ENCODE results near the gene TFEB. TPM values are rescaled to one million over a fixed set of nuclear protein-coding genes. Genes with fewer than 3 reads are reported as not detected.

TFEB gene
- total and polyA plus RNA-seq, 4 donors = 1.1 to 6.2 (median 3.8) TPM

DNA sequence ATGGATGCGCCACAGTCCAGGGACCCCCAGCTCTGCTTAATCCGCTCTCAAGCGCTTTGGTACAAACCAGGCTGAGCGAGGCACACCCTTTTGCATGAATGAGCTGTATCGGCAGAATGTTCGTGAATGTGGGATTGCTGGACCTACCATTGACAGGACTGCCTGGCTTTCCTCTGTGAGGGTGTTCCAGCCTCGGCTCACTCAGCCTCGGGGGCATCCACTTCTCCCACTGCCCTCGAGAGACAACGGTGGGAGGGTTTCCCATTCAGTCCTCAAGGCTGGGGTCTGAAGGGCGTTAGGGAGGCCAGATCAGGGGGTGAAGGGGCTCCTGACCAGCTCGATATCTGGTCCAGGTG is 79.8 kb downstream of the TFEB start:
- Histone ChIP-seq H3K9me3 (ENCODE audit: control insufficient read depth in 4 of 4, low read length in 3 of 4) (no peaks in the 10 kb centered on the region), H3K4me3 (ENCODE audit: low read depth in 1 of 3, low read length in 3 of 3) (no peak overlapping the region), H3K9ac (ENCODE audit: low read depth in 1 of 2, low read length in 2 of 2) (no peak overlapping the region), H3K36me3 (ENCODE audit: control insufficient read depth in 4 of 4, insufficient read depth in 3 of 4, low read depth in 1 of 4, low read length in 3 of 4) (no peaks in the 10 kb centered on the region), H3K4me1 (ENCODE audit: control insufficient read depth in 4 of 4, insufficient read depth in 4 of 4, low read length in 3 of 4) (no peaks in the 10 kb centered on the region), H3K27ac (ENCODE audit: low read depth in 1 of 2, low read length in 2 of 2) (no peak overlapping the region), H3K27me3 (ENCODE audit: control insufficient read depth in 4 of 4, insufficient read depth in 4 of 4, low read length in 3 of 4) (no peaks in the 10 kb centered on the region)
- no peak for DNase-seq (ENCODE audit: low spot score)
- TF ChIP-seq EGR1 (IDR thresholded peaks at IDR 0.05; ENCODE audit: low read depth in 2 of 2) (no peak), RXRA (IDR thresholded peaks at IDR 0.05) (no peak)
- WGBS = 61% methylated on average over 12 of the region's 12 CpGs

DNA sequence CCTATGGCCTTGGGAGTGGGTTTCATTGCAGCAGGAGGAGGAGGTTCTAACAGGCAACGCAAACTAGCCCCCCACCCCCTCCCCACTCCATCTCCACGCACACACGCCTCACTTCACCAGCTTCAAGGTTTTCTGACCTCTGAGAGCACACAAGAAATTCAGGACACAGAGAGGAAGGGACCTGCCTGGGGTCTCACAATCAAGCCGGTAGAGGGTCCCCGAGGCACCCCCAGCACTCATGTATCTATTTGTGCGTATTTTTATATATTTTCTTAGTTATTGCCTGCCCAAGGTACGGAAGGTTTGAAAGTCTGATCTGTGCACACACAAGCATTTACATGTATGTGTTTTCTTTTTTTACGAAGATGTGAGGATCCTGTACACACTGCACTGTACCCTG is 80.2 kb downstream of the TFEB start:
- TF ChIP-seq, protein P1, sequence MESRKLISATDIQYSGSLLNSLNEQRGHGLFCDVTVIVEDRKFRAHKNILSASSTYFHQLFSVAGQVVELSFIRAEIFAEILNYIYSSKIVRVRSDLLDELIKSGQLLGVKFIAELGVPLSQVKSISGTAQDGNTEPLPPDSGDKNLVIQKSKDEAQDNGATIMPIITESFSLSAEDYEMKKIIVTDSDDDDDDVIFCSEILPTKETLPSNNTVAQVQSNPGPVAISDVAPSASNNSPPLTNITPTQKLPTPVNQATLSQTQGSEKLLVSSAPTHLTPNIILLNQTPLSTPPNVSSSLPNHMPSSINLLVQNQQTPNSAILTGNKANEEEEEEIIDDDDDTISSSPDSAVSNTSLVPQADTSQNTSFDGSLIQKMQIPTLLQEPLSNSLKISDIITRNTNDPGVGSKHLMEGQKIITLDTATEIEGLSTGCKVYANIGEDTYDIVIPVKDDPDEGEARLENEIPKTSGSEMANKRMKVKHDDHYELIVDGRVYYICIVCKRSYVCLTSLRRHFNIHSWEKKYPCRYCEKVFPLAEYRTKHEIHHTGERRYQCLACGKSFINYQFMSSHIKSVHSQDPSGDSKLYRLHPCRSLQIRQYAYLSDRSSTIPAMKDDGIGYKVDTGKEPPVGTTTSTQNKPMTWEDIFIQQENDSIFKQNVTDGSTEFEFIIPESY (IDR thresholded peaks at IDR 0.05) = no peak
- TF ChIP-seq GABPA (IDR thresholded peaks at IDR 0.05 in 1 of 2, conservative IDR thresholded peaks at IDR 0.05 in 1 of 2) (no peak), FOXA1 (IDR thresholded peaks at IDR 0.05) (no peak), HNF4G (IDR thresholded peaks at IDR 0.05) (no peak)
- TF ChIP-seq, protein P2, sequence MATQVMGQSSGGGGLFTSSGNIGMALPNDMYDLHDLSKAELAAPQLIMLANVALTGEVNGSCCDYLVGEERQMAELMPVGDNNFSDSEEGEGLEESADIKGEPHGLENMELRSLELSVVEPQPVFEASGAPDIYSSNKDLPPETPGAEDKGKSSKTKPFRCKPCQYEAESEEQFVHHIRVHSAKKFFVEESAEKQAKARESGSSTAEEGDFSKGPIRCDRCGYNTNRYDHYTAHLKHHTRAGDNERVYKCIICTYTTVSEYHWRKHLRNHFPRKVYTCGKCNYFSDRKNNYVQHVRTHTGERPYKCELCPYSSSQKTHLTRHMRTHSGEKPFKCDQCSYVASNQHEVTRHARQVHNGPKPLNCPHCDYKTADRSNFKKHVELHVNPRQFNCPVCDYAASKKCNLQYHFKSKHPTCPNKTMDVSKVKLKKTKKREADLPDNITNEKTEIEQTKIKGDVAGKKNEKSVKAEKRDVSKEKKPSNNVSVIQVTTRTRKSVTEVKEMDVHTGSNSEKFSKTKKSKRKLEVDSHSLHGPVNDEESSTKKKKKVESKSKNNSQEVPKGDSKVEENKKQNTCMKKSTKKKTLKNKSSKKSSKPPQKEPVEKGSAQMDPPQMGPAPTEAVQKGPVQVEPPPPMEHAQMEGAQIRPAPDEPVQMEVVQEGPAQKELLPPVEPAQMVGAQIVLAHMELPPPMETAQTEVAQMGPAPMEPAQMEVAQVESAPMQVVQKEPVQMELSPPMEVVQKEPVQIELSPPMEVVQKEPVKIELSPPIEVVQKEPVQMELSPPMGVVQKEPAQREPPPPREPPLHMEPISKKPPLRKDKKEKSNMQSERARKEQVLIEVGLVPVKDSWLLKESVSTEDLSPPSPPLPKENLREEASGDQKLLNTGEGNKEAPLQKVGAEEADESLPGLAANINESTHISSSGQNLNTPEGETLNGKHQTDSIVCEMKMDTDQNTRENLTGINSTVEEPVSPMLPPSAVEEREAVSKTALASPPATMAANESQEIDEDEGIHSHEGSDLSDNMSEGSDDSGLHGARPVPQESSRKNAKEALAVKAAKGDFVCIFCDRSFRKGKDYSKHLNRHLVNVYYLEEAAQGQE (IDR thresholded peaks at IDR 0.05) = no peak
- H3K36me3 ChIP-seq (ENCODE audit: control insufficient read depth in 4 of 4, insufficient read depth in 3 of 4, low read depth in 1 of 4, low read length in 3 of 4) = no peaks in the 10 kb centered on the region
- no peaks in the 10 kb centered on the region for H3K9me3 ChIP-seq (ENCODE audit: control insufficient read depth in 4 of 4, low read length in 3 of 4)
- H3K27ac ChIP-seq (ENCODE audit: low read depth in 1 of 2, low read length in 2 of 2) = no peak overlapping the region
- 86% methylated on average over 8 of the region's 8 CpGs for whole genome bisulfite sequencing
- no peak overlapping the region for H3K9ac ChIP-seq (ENCODE audit: low read depth in 1 of 2, low read length in 2 of 2)
- no peaks in the 10 kb centered on the region for H3K4me1 ChIP-seq (ENCODE audit: control insufficient read depth in 4 of 4, insufficient read depth in 4 of 4, low read length in 3 of 4)
- DNase-seq (ENCODE audit: low spot score) = no peak
- no peaks in the 10 kb centered on the region for H3K27me3 ChIP-seq (ENCODE audit: control insufficient read depth in 4 of 4, insufficient read depth in 4 of 4, low read length in 3 of 4)
- H3K4me3 ChIP-seq (ENCODE audit: low read depth in 1 of 3, low read length in 3 of 3) = no peak overlapping the region

DNA sequence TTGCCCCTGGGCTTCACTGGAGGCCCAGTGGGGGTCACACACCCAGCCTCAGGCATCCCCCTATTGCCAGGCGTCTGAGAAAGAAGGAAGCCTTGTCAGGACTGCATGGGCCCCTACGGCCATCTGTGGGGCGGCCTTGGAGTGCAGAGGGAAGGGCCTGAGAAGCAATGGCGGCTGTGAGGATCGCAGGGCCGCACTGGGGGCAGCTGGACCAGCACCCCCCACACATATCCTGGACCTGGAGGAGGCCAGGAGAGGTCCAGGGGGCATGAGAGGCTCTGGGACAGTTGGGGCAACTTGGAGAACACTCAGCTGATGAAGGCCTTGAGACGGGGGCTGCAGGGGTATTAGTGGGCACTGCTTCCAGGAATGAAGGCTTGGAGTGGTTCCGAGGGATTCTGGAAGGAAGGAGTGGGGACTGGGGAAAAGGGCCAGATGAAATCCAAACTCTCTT is 80.7 kb downstream of the TFEB start:
- Histone ChIP-seq H3K4me1 (ENCODE audit: control insufficient read depth in 4 of 4, insufficient read depth in 4 of 4, low read length in 3 of 4) (no peaks in the 10 kb centered on the region), H3K4me3 (ENCODE audit: low read depth in 1 of 3, low read length in 3 of 3) (no peak overlapping the region), H3K27ac (ENCODE audit: low read depth in 1 of 2, low read length in 2 of 2) (no peak overlapping the region), H3K9me3 (ENCODE audit: control insufficient read depth in 4 of 4, low read length in 3 of 4) (no peaks in the 10 kb centered on the region), H3K36me3 (ENCODE audit: control insufficient read depth in 4 of 4, insufficient read depth in 3 of 4, low read depth in 1 of 4, low read length in 3 of 4) (no peaks in the 10 kb centered on the region), H3K9ac (ENCODE audit: low read depth in 1 of 2, low read length in 2 of 2) (no peak overlapping the region), H3K27me3 (ENCODE audit: control insufficient read depth in 4 of 4, insufficient read depth in 4 of 4, low read length in 3 of 4) (no peaks in the 10 kb centered on the region)
- DNase-seq (ENCODE audit: low spot score) = no peak
- WGBS = 87% methylated on average over 8 of the region's 8 CpGs
- no peak for TF ChIP-seq TAF1 (conservative IDR thresholded peaks at IDR 0.05)
- no peak for TF ChIP-seq EGR1 (IDR thresholded peaks at IDR 0.05; ENCODE audit: low read depth in 2 of 2)
- TF ChIP-seq NR2F2 (IDR thresholded peaks at IDR 0.05) = no peak
- TF ChIP-seq, protein P3, sequence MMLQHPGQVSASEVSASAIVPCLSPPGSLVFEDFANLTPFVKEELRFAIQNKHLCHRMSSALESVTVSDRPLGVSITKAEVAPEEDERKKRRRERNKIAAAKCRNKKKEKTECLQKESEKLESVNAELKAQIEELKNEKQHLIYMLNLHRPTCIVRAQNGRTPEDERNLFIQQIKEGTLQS (IDR thresholded peaks at IDR 0.05) = no peak
- TF ChIP-seq HNF4G (IDR thresholded peaks at IDR 0.05) = no peak
- TF ChIP-seq, protein P4, sequence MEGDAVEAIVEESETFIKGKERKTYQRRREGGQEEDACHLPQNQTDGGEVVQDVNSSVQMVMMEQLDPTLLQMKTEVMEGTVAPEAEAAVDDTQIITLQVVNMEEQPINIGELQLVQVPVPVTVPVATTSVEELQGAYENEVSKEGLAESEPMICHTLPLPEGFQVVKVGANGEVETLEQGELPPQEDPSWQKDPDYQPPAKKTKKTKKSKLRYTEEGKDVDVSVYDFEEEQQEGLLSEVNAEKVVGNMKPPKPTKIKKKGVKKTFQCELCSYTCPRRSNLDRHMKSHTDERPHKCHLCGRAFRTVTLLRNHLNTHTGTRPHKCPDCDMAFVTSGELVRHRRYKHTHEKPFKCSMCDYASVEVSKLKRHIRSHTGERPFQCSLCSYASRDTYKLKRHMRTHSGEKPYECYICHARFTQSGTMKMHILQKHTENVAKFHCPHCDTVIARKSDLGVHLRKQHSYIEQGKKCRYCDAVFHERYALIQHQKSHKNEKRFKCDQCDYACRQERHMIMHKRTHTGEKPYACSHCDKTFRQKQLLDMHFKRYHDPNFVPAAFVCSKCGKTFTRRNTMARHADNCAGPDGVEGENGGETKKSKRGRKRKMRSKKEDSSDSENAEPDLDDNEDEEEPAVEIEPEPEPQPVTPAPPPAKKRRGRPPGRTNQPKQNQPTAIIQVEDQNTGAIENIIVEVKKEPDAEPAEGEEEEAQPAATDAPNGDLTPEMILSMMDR (IDR thresholded peaks at IDR 0.05; ENCODE audit: low read depth, low read length, missing input control) = no peak
- no peak for TF ChIP-seq RXRA (IDR thresholded peaks at IDR 0.05)
- TF ChIP-seq YY1 (IDR thresholded peaks at IDR 0.05) = no peak
- TF ChIP-seq SP1 (IDR thresholded peaks at IDR 0.05) = no peak
- TF ChIP-seq RAD21 (IDR thresholded peaks at IDR 0.05) = no peak
- TF ChIP-seq FOXA2 (IDR thresholded peaks at IDR 0.05) = no peak
- TF ChIP-seq, protein P2 (IDR thresholded peaks at IDR 0.05) = no peak
- TF ChIP-seq JUND (IDR thresholded peaks at IDR 0.05) = no peak
- TF ChIP-seq, protein P5, sequence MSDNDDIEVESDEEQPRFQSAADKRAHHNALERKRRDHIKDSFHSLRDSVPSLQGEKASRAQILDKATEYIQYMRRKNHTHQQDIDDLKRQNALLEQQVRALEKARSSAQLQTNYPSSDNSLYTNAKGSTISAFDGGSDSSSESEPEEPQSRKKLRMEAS (IDR thresholded peaks at IDR 0.05) = no peak

All from liver (tissue), 9 donors.